ENCODE measurements around the gene ZPBP. TPM values are rescaled to one million over a fixed set of nuclear protein-coding genes. Genes with fewer than 3 reads are reported as not detected.

The ZPBP gene
- total and polyA plus RNA-seq, 2 donors (not counting 1 experiment from before 2014, with no cell fraction given), result not detected

DNA sequence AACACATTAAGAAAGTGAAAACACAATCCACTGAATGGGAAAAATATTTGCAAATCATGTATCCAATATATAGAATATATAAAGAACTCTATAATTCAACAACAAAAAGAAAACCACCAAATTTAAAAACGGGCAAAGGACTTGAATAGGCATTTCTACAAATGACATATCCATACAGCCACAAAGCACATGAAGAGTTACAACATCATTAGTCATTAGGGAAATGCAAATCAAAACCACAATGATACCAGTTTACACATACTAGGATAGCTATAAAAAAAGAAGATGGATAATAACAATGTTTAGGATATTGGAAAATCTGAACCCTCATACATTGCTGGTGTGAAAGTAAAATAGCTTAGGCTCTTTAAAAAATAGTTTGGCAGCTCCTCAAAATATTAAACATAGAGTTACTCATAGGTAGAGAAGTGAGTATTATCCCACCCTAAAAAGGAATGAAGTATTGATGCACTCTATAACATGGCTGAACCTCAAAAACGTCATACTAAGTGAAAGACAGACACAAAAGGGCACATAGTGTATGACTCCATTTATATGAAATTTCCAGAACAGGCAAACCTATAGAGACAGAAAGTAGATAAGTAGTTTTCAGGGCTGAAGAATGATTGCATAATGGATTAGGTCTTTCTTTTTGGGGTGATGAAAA is 4.5 kb downstream of the ZPBP start:
- ChIA-PET CTCF (interaction anchor here (1.7 kb wide), 1 partner anchor 1073 kb away, joined by 5 read pairs; no protein-coding TSS in a partner anchor), POLR2A (no interaction called here)
- intact Hi-C loops (cut with micrococcal nuclease), result no loop called here
- Mint-ChIP-seq H3K9me3 (ENCODE audit: insufficient read depth) (no peaks in the 10 kb centered on the region), H3K27me3 (peaks cover 8% of the 10 kb centered on the region), H3K27ac (no peak overlapping the region), H3K4me1 (peaks cover 5% of the 10 kb centered on the region), H3K4me3 (no peak overlapping the region)
- Histone ChIP-seq H3K27me3 (replicated peaks in 1 of 4; ENCODE audit: control extremely low read depth in 1 of 4, control insufficient read depth in 3 of 4, insufficient read depth in 4 of 4, low read length in 3 of 4) (no peaks in the 10 kb centered on the region), H3K79me2 (ENCODE audit: control insufficient read depth, insufficient read depth, low read length) (no peaks in the 10 kb centered on the region), H3K4me2 (replicated peaks; ENCODE audit: low read depth, low read length, poor library complexity, severe bottlenecking) (no peak overlapping the region), H3K4me1 (ENCODE audit: control insufficient read depth in 2 of 2, insufficient read depth in 2 of 2, low read length in 2 of 2) (peaks cover 4 to 5% of the 10 kb centered on the region in 2 donors), H2AFZ (ENCODE audit: insufficient read depth, low read depth, low read length, poor library complexity, severe bottlenecking) (no peak overlapping the region), H3K9me3 (ENCODE audit: control extremely low read depth in 1 of 3, control insufficient read depth in 2 of 3, insufficient read depth in 1 of 3, low read length in 2 of 3) (no peaks in the 10 kb centered on the region), H3K27ac (ENCODE audit: low read length in 2 of 2) (no peak overlapping the region), H3K36me3 (replicated peaks in 1 of 2; ENCODE audit: control extremely low read depth in 1 of 2, control insufficient read depth in 1 of 2, extremely low read depth in 1 of 2, insufficient read depth in 2 of 2, low read length in 1 of 2) (no peaks in the 10 kb centered on the region), H3K4me3 (ENCODE audit: control extremely low read depth in 1 of 5, extremely low read depth in 1 of 5, insufficient read depth in 1 of 5, low read depth in 2 of 5, low read length in 4 of 5) (no peak overlapping the region), H3K9ac (ENCODE audit: low read length) (no peak overlapping the region), H4K20me1 (ENCODE audit: control insufficient read depth, insufficient read depth, low read length, poor library complexity, severe bottlenecking) (no peaks in the 10 kb centered on the region)
- DNase-seq (no peak), ATAC-seq (ENCODE audit: low read depth) (no peak)
- no CpG with 5 or more reads among the region's 2 CpGs for WGBS (ENCODE audit: insufficient coverage)
- TF ChIP-seq, protein P1, sequence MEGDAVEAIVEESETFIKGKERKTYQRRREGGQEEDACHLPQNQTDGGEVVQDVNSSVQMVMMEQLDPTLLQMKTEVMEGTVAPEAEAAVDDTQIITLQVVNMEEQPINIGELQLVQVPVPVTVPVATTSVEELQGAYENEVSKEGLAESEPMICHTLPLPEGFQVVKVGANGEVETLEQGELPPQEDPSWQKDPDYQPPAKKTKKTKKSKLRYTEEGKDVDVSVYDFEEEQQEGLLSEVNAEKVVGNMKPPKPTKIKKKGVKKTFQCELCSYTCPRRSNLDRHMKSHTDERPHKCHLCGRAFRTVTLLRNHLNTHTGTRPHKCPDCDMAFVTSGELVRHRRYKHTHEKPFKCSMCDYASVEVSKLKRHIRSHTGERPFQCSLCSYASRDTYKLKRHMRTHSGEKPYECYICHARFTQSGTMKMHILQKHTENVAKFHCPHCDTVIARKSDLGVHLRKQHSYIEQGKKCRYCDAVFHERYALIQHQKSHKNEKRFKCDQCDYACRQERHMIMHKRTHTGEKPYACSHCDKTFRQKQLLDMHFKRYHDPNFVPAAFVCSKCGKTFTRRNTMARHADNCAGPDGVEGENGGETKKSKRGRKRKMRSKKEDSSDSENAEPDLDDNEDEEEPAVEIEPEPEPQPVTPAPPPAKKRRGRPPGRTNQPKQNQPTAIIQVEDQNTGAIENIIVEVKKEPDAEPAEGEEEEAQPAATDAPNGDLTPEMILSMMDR (IDR thresholded peaks at IDR 0.05), result no peak
- TF ChIP-seq EZH2 (IDR thresholded peaks at IDR 0.05; ENCODE audit: borderline replicate concordance, insufficient read depth, low read depth, low read length, poor library complexity, severe bottlenecking), result no peak

DNA sequence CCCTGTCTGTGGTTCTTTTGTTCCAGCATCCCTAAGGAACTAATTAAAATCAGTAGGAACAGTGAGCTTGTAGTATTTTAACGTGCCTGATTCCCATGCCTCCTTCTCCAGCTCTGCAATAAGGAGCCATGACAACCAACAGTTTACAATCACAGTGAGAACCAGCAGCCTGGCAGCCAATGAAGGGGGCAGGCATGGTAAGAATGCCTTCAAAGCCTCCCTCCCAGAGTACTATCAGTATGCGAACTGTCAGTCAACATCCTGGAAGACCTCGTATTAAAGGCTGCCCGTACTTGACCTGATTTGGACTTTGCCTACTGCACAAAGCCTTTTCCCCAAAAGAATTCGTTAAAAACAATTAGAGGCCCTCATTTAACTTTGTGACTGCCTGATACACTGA is 7.7 kb downstream of the ZPBP start:
- Histone ChIP-seq H3K36me3 (replicated peaks in 1 of 2; ENCODE audit: control extremely low read depth in 1 of 2, control insufficient read depth in 1 of 2, extremely low read depth in 1 of 2, insufficient read depth in 2 of 2, low read length in 1 of 2) (no peaks in the 10 kb centered on the region), H3K9ac (ENCODE audit: low read length) (no peak overlapping the region), H3K9me3 (ENCODE audit: control extremely low read depth in 1 of 3, control insufficient read depth in 2 of 3, insufficient read depth in 1 of 3, low read length in 2 of 3) (no peaks in the 10 kb centered on the region), H3K4me2 (replicated peaks; ENCODE audit: low read depth, low read length, poor library complexity, severe bottlenecking) (no peak overlapping the region), H2AFZ (ENCODE audit: insufficient read depth, low read depth, low read length, poor library complexity, severe bottlenecking) (no peak overlapping the region), H4K20me1 (ENCODE audit: control insufficient read depth, insufficient read depth, low read length, poor library complexity, severe bottlenecking) (no peaks in the 10 kb centered on the region), H3K27ac (ENCODE audit: low read length in 2 of 2) (no peak overlapping the region), H3K79me2 (ENCODE audit: control insufficient read depth, insufficient read depth, low read length) (no peaks in the 10 kb centered on the region), H3K4me1 (ENCODE audit: control insufficient read depth in 2 of 2, insufficient read depth in 2 of 2, low read length in 2 of 2) (no peaks in the 10 kb centered on the region), H3K27me3 (replicated peaks in 1 of 4; ENCODE audit: control extremely low read depth in 1 of 4, control insufficient read depth in 3 of 4, insufficient read depth in 4 of 4, low read length in 3 of 4) (no peaks in the 10 kb centered on the region), H3K4me3 (ENCODE audit: control extremely low read depth in 1 of 5, extremely low read depth in 1 of 5, insufficient read depth in 1 of 5, low read depth in 2 of 5, low read length in 4 of 5) (no peak overlapping the region)
- ChIA-PET POLR2A (no interaction called here), CTCF (no interaction called here)
- Mint-ChIP-seq H3K9me3 (ENCODE audit: insufficient read depth) (no peaks in the 10 kb centered on the region), H3K4me1 (no peaks in the 10 kb centered on the region), H3K27me3 (peaks cover 14% of the 10 kb centered on the region), H3K4me3 (no peak overlapping the region), H3K27ac (no peak overlapping the region)
- no peak for ATAC-seq (ENCODE audit: low read depth)
- intact Hi-C loops (cut with micrococcal nuclease), result no loop called here
- DNase-seq, result no peak
- WGBS (ENCODE audit: insufficient coverage), result 100% methylated on average over 3 of the region's 5 CpGs
- TF ChIP-seq EZH2 (IDR thresholded peaks at IDR 0.05; ENCODE audit: borderline replicate concordance, insufficient read depth, low read depth, low read length, poor library complexity, severe bottlenecking), result no peak
- TF ChIP-seq, protein P1 (IDR thresholded peaks at IDR 0.05), result no peak

All from B cell (primary cell).